K562 (cell line): ENCODE measurements around the gene CHD1L. TPM values are rescaled to one million over a fixed set of nuclear protein-coding genes. Genes with fewer than 3 reads are reported as not detected.

Experiments used
- polyA plus RNA-seq, 8 experiments: library from polyadenylated mRNA; depleted of rRNA in 4 of 8; stranded (reverse) in 5 of 8; unstranded in 3 of 8; fragments of >200 nt; fragmentation: Nextera tagmentation in 2 of 8; fragmentation: Illumina TruSeq in 1 of 8; extraction: Ambion mirVana in 2 of 8; extraction: Trizol in 1 of 8; gene quantifications; 2 replicates each; pipeline versions ENCODE4 v1.2.1 to v1.2.3, GENCODE V29; 2011 to 2014; ENCODE audit warnings: inconsistent platforms in 1 of 8, missing spikeins in 1 of 8
- total RNA-seq, 7 experiments: library from RNA; depleted of rRNA in 6 of 7; stranded (reverse); fragments of >200 nt in 6 of 7; fragmentation: Illumina TruSeq in 2 of 7; extraction: Trizol in 2 of 7; gene quantifications; 2 replicates each; pipeline versions ENCODE4 v1.2.1 to v1.2.3, GENCODE V29; 2011 to 2021; ENCODE audit warnings: low replicate concordance in 1 of 7

CHD1L gene
- total and polyA plus RNA-seq, 9 of the 15 experiments (the other 6 are each of a cell fraction or from before 2014, with no cell fraction given): 25.0 to 93.3 (median 59.1) TPM

Other genes with a start within 250 kb of the CHD1L start
- gene PRKAB2, start 70.2 kb upstream of the CHD1L start, total RNA-seq (2014; rRNA removed): 5.5 and 7.7 TPM in 2 replicates
- 9.6 and 10.0 TPM in 2 replicates for gene PRKAB2, start 70.2 kb upstream of the CHD1L start, total RNA-seq (2014; rRNA removed; fragmentation: Illumina TruSeq; extraction: Trizol)
- 6.5 and 7.9 TPM in 2 replicates for gene PRKAB2, start 70.2 kb upstream of the CHD1L start, total RNA-seq (2015; rRNA removed; fragmentation: Illumina TruSeq; extraction: Trizol)
- gene PRKAB2, start 70.2 kb upstream of the CHD1L start, total RNA-seq (2021): 8.6 and 8.9 TPM in 2 replicates
- 20.6 and 20.8 TPM in 2 replicates for gene PRKAB2, start 70.2 kb upstream of the CHD1L start, polyA plus RNA-seq (2011; rRNA removed)
- 10.5 and 11.4 TPM in 2 replicates for gene PRKAB2, start 70.2 kb upstream of the CHD1L start, polyA plus RNA-seq (2014; fragmentation: Illumina TruSeq; extraction: Trizol)
- 1 to 10 TPM; 2.3 to 4.0 TPM for gene PRKAB2, start 70.2 kb upstream of the CHD1L start, polyA plus RNA-seq (2014; fragmentation: Nextera tagmentation; extraction: Ambion mirVana)
- 7.8 and 7.9 TPM in 2 replicates for gene PRKAB2, start 70.2 kb upstream of the CHD1L start, polyA plus RNA-seq (2014; rRNA removed)
- 0.08 TPM in 1 of 2 replicates, not detected in the other for gene FMO5, start 17.3 kb upstream of the CHD1L start, total RNA-seq (2014; rRNA removed)
- 0.22 and 0.51 TPM in 2 replicates for gene FMO5, start 17.3 kb upstream of the CHD1L start, total RNA-seq (2014; rRNA removed; fragmentation: Illumina TruSeq; extraction: Trizol)
- gene FMO5, start 17.3 kb upstream of the CHD1L start, total RNA-seq (2015; rRNA removed; fragmentation: Illumina TruSeq; extraction: Trizol): 0.60 and 0.69 TPM in 2 replicates
- 0.22 and 0.25 TPM in 2 replicates for gene FMO5, start 17.3 kb upstream of the CHD1L start, total RNA-seq (2021)
- gene FMO5, start 17.3 kb upstream of the CHD1L start, polyA plus RNA-seq (2011; rRNA removed): 0.11 and 0.13 TPM in 2 replicates
- 0.29 and 0.40 TPM in 2 replicates for gene FMO5, start 17.3 kb upstream of the CHD1L start, polyA plus RNA-seq (2014; fragmentation: Illumina TruSeq; extraction: Trizol)
- under 1 TPM; 0.11 to 0.15 TPM for gene FMO5, start 17.3 kb upstream of the CHD1L start, polyA plus RNA-seq (2014; fragmentation: Nextera tagmentation; extraction: Ambion mirVana)
- gene FMO5, start 17.3 kb upstream of the CHD1L start, polyA plus RNA-seq (2014; rRNA removed): 0.04 and 0.16 TPM in 2 replicates